ENCODE measurements around the gene CD9.

The CD9 gene

DNA sequence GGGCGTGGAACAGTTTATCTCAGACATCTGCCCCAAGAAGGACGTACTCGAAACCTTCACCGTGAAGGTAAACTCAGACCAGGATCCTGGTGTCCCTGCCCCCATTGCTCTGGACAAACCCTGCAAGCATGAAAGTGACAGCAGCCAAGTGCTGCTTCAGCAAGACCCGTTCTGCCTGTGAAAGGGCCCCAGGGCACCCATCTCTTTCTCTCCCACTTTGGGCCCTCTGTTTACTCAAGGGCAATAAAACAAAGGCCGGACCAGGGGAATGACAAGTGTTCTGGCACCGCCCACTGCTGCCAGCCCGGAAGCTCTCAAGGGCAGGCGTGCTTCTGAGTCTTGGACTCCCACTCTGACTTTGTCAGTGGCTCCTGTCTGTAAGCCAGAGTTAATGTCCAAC lies 35.3 kb downstream of the CD9 start:
- Histone ChIP-seq H3K4me1 (ENCODE audit: control insufficient read depth, insufficient read depth, low read length) (peaks cover 4% of the 10 kb centered on the region; the same call in 1 of the 2 replicates), H3K27ac (ENCODE audit: low read depth, low read length) (no peak overlapping the region), H3K9me3 (ENCODE audit: control insufficient read depth, insufficient read depth, low read length) (no peaks in the 10 kb centered on the region), H3K9ac (ENCODE audit: low read depth, low read length) (no peak overlapping the region), H3K27me3 (ENCODE audit: control insufficient read depth, insufficient read depth, low read length) (no peaks in the 10 kb centered on the region), H3K36me3 (ENCODE audit: control insufficient read depth, insufficient read depth, low read length) (peaks cover 79% of the 10 kb centered on the region), H3K4me3 (ENCODE audit: low read depth, low read length) (no peak overlapping the region)

DNA sequence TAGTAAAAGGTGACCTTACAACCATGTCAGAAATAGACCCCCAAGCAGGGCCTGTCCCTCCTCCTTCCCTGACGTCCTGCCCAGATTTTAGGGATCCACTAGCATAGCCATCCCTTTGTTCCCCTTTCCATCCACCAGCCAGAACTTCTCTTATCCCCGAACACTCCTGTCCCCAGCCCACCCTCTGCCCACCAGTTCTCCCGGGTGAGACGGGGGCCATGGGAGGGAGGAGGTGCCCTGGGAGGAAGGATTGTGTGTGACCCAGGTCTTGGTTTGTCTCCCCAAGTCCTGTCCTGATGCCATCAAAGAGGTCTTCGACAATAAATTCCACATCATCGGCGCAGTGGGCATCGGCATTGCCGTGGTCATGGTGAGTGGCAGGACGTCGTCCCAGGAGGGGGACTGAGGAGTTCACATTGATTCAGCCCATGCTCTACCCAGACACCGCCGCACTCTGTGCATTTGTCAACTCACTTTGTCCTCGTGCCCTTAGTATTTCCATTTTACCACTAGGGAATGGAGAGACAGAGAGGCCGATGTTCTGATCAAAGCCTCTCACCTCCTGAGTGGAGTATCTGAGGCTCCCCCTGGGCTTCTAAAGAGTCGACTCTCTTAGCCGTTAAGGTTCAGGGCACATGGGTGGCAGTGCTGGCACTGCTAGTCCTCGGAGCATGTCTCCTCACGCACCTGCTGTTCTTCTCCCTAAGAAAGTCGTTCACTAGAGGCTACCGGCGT lies 35.9 kb downstream of the CD9 start:
- Histone ChIP-seq H3K9ac (ENCODE audit: low read depth, low read length) (no peak overlapping the region), H3K4me1 (ENCODE audit: control insufficient read depth, insufficient read depth, low read length) (no peaks in the 10 kb centered on the region; the same call in 1 of the 2 replicates), H3K4me3 (ENCODE audit: low read depth, low read length) (no peak overlapping the region), H3K36me3 (ENCODE audit: control insufficient read depth, insufficient read depth, low read length) (peaks cover 73% of the 10 kb centered on the region), H3K27me3 (ENCODE audit: control insufficient read depth, insufficient read depth, low read length) (no peaks in the 10 kb centered on the region), H3K27ac (ENCODE audit: low read depth, low read length) (no peak overlapping the region), H3K9me3 (ENCODE audit: control insufficient read depth, insufficient read depth, low read length) (no peaks in the 10 kb centered on the region)

- Histone ChIP-seq H3K27me3 (ENCODE audit: control insufficient read depth, insufficient read depth, low read length) (no peaks in the 10 kb centered on the region), H3K36me3 (ENCODE audit: control insufficient read depth, insufficient read depth, low read length) (peaks cover 72% of the 10 kb centered on the region), H3K4me3 (ENCODE audit: low read depth, low read length) (no peak overlapping the region), H3K9ac (ENCODE audit: low read depth, low read length) (no peak overlapping the region), H3K4me1 (ENCODE audit: control insufficient read depth, insufficient read depth, low read length) (no peaks in the 10 kb centered on the region), H3K9me3 (ENCODE audit: control insufficient read depth, insufficient read depth, low read length) (no peaks in the 10 kb centered on the region), H3K27ac (ENCODE audit: low read depth, low read length) (no peak overlapping the region)
Measured at GRCh38 chr12:6236641-6236940, 36.4 kb downstream of the CD9 start.

DNA sequence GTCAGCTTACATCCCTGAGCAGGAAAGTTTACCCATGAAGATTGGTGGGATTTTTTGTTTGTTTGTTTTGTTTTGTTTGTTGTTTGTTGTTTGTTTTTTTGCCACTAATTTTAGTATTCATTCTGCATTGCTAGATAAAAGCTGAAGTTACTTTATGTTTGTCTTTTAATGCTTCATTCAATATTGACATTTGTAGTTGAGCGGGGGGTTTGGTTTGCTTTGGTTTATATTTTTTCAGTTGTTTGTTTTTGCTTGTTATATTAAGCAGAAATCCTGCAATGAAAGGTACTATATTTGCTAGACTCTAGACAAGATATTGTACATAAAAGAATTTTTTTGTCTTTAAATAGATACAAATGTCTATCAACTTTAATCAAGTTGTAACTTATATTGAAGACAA lies 37.6 kb downstream of the CD9 start:
- peaks cover 66% of the 10 kb centered on the region for H3K36me3 ChIP-seq (ENCODE audit: control insufficient read depth, insufficient read depth, low read length)
- H3K4me3 ChIP-seq (ENCODE audit: low read depth, low read length): no peak overlapping the region
- no peaks in the 10 kb centered on the region for H3K9me3 ChIP-seq (ENCODE audit: control insufficient read depth, insufficient read depth, low read length)
- H3K27me3 ChIP-seq (ENCODE audit: control insufficient read depth, insufficient read depth, low read length): no peaks in the 10 kb centered on the region
- no peak overlapping the region for H3K27ac ChIP-seq (ENCODE audit: low read depth, low read length)
- no peaks in the 10 kb centered on the region for H3K4me1 ChIP-seq (ENCODE audit: control insufficient read depth, insufficient read depth, low read length)
- H3K9ac ChIP-seq (ENCODE audit: low read depth, low read length): no peak overlapping the region

DNA sequence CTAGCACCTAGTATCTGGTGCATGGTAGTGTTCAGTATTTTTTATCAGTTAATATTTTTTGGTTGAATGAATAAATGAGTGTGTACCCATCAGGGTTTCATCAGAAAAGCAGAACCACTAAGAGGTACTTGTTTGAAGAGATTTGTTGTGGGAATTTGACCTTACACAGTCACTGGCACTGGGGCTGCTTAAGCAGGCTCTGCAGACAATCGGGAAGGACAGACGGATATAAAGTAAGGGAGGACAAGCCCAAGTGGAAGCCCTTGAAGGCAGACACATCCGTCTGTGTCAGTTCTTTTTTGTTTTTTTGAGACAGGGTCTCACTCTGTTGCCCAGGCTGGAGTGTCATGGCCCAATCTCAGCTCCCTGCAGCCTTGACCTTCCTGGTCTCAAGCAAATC lies 38.7 kb downstream of the CD9 start:
- Histone ChIP-seq H3K4me3 (ENCODE audit: low read depth, low read length) (no peak overlapping the region), H3K36me3 (ENCODE audit: control insufficient read depth, insufficient read depth, low read length) (peaks cover 56% of the 10 kb centered on the region), H3K27me3 (ENCODE audit: control insufficient read depth, insufficient read depth, low read length) (no peaks in the 10 kb centered on the region), H3K27ac (ENCODE audit: low read depth, low read length) (no peak overlapping the region), H3K4me1 (ENCODE audit: control insufficient read depth, insufficient read depth, low read length) (no peaks in the 10 kb centered on the region), H3K9me3 (ENCODE audit: control insufficient read depth, insufficient read depth, low read length) (no peaks in the 10 kb centered on the region), H3K9ac (ENCODE audit: low read depth, low read length) (no peak overlapping the region)

- H3K9ac ChIP-seq (ENCODE audit: low read depth, low read length): no peak overlapping the region
- H3K4me3 ChIP-seq (ENCODE audit: low read depth, low read length): no peak overlapping the region
- H3K36me3 ChIP-seq (ENCODE audit: control insufficient read depth, insufficient read depth, low read length): peaks cover 30% of the 10 kb centered on the region
- H3K27me3 ChIP-seq (ENCODE audit: control insufficient read depth, insufficient read depth, low read length): no peaks in the 10 kb centered on the region
- no peak overlapping the region for H3K27ac ChIP-seq (ENCODE audit: low read depth, low read length)
- peaks cover 11% of the 10 kb centered on the region for H3K9me3 ChIP-seq (ENCODE audit: control insufficient read depth, insufficient read depth, low read length)
- H3K4me1 ChIP-seq (ENCODE audit: control insufficient read depth, insufficient read depth, low read length): no peaks in the 10 kb centered on the region
Measured at GRCh38 chr12:6241495-6241894, 41.3 kb downstream of the CD9 start.

GRCh38 chr12:6249580-6249979 lies 49.4 kb downstream of the CD9 start:
- Histone ChIP-seq H3K36me3 (ENCODE audit: control insufficient read depth, insufficient read depth, low read length) (no peaks in the 10 kb centered on the region), H3K4me1 (ENCODE audit: control insufficient read depth, insufficient read depth, low read length) (no peaks in the 10 kb centered on the region), H3K9ac (ENCODE audit: low read depth, low read length) (no peak overlapping the region), H3K4me3 (ENCODE audit: low read depth, low read length) (no peak overlapping the region), H3K27me3 (ENCODE audit: control insufficient read depth, insufficient read depth, low read length) (no peaks in the 10 kb centered on the region), H3K27ac (ENCODE audit: low read depth, low read length) (no peak overlapping the region), H3K9me3 (ENCODE audit: control insufficient read depth, insufficient read depth, low read length) (peaks cover 10% of the 10 kb centered on the region)

DNA sequence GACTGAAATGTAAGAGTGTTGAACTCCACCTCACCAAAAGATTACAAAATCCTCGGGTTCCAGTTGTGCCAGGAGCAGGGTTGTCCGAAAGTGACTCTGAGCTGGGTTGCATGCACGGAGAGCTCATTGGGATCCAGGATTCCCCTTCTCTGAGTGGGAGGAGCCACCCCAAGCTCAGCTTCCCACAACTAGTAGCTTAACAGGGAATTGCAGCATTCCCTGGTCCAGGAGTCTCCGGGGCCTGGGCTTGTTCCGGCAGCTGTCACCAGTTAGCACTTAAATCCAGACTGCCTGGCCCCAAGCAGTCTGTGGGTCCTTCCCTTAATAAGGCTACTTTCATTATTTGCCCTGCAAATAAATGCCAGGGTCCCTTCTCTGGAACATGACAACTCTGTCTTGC lies 50.1 kb downstream of the CD9 start:
- Histone ChIP-seq H3K4me1 (ENCODE audit: control insufficient read depth, insufficient read depth, low read length) (no peaks in the 10 kb centered on the region), H3K4me3 (ENCODE audit: low read depth, low read length) (no peak overlapping the region), H3K36me3 (ENCODE audit: control insufficient read depth, insufficient read depth, low read length) (no peaks in the 10 kb centered on the region), H3K9ac (ENCODE audit: low read depth, low read length) (no peak overlapping the region), H3K27me3 (ENCODE audit: control insufficient read depth, insufficient read depth, low read length) (no peaks in the 10 kb centered on the region), H3K9me3 (ENCODE audit: control insufficient read depth, insufficient read depth, low read length) (peaks cover 3% of the 10 kb centered on the region; the same call in 1 of the 2 replicates), H3K27ac (ENCODE audit: low read depth, low read length) (no peak overlapping the region)

GRCh38 chr12:6253278-6253677 lies 53.1 kb downstream of the CD9 start:
- no peak overlapping the region for H3K4me3 ChIP-seq (ENCODE audit: low read depth, low read length)
- no peaks in the 10 kb centered on the region for H3K4me1 ChIP-seq (ENCODE audit: control insufficient read depth, insufficient read depth, low read length)
- H3K9me3 ChIP-seq (ENCODE audit: control insufficient read depth, insufficient read depth, low read length): no peaks in the 10 kb centered on the region; the same call in 1 of the 2 replicates
- no peaks in the 10 kb centered on the region for H3K27me3 ChIP-seq (ENCODE audit: control insufficient read depth, insufficient read depth, low read length)
- H3K9ac ChIP-seq (ENCODE audit: low read depth, low read length): no peak overlapping the region
- H3K36me3 ChIP-seq (ENCODE audit: control insufficient read depth, insufficient read depth, low read length): no peaks in the 10 kb centered on the region
- no peak overlapping the region for H3K27ac ChIP-seq (ENCODE audit: low read depth, low read length)

- H3K4me3 ChIP-seq (ENCODE audit: low read depth, low read length): no peak overlapping the region
- no peak overlapping the region for H3K27ac ChIP-seq (ENCODE audit: low read depth, low read length)
- no peaks in the 10 kb centered on the region; the same call in 1 of the 2 replicates for H3K9me3 ChIP-seq (ENCODE audit: control insufficient read depth, insufficient read depth, low read length)
- H3K4me1 ChIP-seq (ENCODE audit: control insufficient read depth, insufficient read depth, low read length): no peaks in the 10 kb centered on the region
- H3K36me3 ChIP-seq (ENCODE audit: control insufficient read depth, insufficient read depth, low read length): no peaks in the 10 kb centered on the region
- H3K27me3 ChIP-seq (ENCODE audit: control insufficient read depth, insufficient read depth, low read length): no peaks in the 10 kb centered on the region
- no peak overlapping the region for H3K9ac ChIP-seq (ENCODE audit: low read depth, low read length)
Measured at GRCh38 chr12:6254491-6254890, 54.3 kb downstream of the CD9 start.

GRCh38 chr12:6257007-6257406 lies 56.8 kb downstream of the CD9 start:
- Histone ChIP-seq H3K4me3 (ENCODE audit: low read depth, low read length) (no peak overlapping the region), H3K27me3 (ENCODE audit: control insufficient read depth, insufficient read depth, low read length) (no peaks in the 10 kb centered on the region), H3K9ac (ENCODE audit: low read depth, low read length) (no peak overlapping the region), H3K4me1 (ENCODE audit: control insufficient read depth, insufficient read depth, low read length) (no peaks in the 10 kb centered on the region), H3K36me3 (ENCODE audit: control insufficient read depth, insufficient read depth, low read length) (no peaks in the 10 kb centered on the region), H3K9me3 (ENCODE audit: control insufficient read depth, insufficient read depth, low read length) (no peaks in the 10 kb centered on the region; the same call in 1 of the 2 replicates), H3K27ac (ENCODE audit: low read depth, low read length) (no peak overlapping the region)
